RWPE1 (cell line): ENCODE measurements around the gene GOPC.

ENCODE experiments used
- CTCF ChIA-PET: fragments of 350-600 bp; sonication (Branson Sonifier 250); formaldehyde crosslinking; extraction: SDS; loops from one replicate; lab custom pipeline; 2021; lab: Yijun Ruan, JAX
- POLR2A ChIA-PET: fragments of 400-600 bp; formaldehyde crosslinking; extraction: SDS; loops from one replicate; lab custom pipeline; 2020; ENCODE audit warnings: antibody characterized with exemption; ENCODE audit not compliant: low non-redundant PET; lab: Yijun Ruan, JAX
- DNase-seq: peaks from one replicate; pipeline ENCODE4 v3.0.0; 2012; ENCODE audit warnings: low spot score
- H3K27ac ChIP-seq: fragments of 450-650 bp; 2 replicates; pipeline ENCODE4 v1.5.1; 2017
- TF ChIP-seq, protein P1 (sequence below): fragments of 450-650 bp; conservative IDR thresholded peaks from 2 replicates; pipeline ENCODE4 v1.5.1; 2017; ENCODE audit warnings: low read depth, mild to moderate bottlenecking

The GOPC gene

DNA sequence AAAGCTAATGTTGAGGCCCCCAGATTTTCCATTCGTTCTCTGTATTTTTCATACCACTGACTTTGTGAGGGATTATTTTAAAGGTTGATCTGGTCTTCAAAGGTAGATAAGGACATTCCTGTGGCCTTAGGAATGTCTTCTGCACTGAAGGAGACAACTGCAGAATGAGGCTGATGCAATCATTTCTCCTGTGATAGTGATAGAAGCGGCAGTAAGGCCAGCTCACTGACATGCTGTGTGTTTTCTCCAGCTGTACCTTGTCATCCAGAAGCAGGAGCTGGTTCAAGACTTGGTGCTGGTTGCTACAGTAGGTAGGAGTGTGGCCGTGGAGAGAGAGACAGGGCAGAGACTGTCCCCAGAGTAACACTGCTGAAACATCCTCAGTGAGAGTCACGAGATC, 66.0 kb downstream of the GOPC start:
- TF ChIP-seq, protein P1, sequence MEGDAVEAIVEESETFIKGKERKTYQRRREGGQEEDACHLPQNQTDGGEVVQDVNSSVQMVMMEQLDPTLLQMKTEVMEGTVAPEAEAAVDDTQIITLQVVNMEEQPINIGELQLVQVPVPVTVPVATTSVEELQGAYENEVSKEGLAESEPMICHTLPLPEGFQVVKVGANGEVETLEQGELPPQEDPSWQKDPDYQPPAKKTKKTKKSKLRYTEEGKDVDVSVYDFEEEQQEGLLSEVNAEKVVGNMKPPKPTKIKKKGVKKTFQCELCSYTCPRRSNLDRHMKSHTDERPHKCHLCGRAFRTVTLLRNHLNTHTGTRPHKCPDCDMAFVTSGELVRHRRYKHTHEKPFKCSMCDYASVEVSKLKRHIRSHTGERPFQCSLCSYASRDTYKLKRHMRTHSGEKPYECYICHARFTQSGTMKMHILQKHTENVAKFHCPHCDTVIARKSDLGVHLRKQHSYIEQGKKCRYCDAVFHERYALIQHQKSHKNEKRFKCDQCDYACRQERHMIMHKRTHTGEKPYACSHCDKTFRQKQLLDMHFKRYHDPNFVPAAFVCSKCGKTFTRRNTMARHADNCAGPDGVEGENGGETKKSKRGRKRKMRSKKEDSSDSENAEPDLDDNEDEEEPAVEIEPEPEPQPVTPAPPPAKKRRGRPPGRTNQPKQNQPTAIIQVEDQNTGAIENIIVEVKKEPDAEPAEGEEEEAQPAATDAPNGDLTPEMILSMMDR = no peak
- CTCF ChIA-PET = interaction anchor here (0.7 kb wide), 1 partner anchor 678 kb away, joined by 4 read pairs; no protein-coding TSS in a partner anchor
- H3K27ac ChIP-seq = no peak overlapping the region
- POLR2A ChIA-PET = no interaction called here
- no peak for DNase-seq

DNA sequence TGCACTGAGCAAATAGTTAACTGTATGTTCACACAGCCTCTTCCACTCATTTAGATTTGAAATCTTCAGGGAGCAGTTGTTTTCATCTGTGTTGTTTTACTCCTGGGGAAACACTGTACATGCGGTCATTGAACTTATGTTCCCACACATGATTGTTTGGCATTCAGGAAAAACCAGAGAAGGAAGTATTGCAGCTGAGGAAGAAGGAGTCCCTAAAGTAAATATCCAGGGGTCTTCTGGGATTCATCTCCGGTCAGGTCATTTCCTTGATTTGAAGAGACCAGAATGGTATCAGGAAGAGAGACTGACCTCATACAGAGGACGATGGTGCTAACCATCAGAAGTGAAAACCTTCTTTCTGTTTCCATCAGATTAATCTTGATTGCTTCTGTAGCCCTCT, 67.3 kb downstream of the GOPC start:
- ChIA-PET POLR2A (no interaction called here), CTCF (no interaction called here)
- H3K27ac ChIP-seq = no peak overlapping the region
- TF ChIP-seq, protein P1 = no peak
- DNase-seq = no peak

DNA sequence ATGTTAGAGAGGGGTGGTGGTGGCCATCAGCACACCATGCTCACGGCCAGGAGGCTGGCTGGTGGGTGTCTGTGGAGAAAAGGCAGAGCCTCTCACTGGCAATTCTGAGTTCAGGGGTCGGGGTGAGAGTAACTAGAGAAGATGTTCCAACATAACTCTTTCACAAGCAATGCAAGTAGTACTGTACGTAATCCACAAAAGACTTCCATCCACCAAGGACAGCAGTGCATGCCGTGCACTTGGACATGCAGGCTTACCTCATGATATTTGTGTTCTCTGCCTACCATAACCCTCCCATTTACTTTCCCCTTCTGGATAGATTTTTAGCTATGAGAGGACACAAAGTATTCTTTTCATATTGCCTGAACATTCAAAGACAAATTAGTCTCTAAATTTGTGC, 68.5 kb downstream of the GOPC start:
- TF ChIP-seq, protein P1 = no peak

DNA sequence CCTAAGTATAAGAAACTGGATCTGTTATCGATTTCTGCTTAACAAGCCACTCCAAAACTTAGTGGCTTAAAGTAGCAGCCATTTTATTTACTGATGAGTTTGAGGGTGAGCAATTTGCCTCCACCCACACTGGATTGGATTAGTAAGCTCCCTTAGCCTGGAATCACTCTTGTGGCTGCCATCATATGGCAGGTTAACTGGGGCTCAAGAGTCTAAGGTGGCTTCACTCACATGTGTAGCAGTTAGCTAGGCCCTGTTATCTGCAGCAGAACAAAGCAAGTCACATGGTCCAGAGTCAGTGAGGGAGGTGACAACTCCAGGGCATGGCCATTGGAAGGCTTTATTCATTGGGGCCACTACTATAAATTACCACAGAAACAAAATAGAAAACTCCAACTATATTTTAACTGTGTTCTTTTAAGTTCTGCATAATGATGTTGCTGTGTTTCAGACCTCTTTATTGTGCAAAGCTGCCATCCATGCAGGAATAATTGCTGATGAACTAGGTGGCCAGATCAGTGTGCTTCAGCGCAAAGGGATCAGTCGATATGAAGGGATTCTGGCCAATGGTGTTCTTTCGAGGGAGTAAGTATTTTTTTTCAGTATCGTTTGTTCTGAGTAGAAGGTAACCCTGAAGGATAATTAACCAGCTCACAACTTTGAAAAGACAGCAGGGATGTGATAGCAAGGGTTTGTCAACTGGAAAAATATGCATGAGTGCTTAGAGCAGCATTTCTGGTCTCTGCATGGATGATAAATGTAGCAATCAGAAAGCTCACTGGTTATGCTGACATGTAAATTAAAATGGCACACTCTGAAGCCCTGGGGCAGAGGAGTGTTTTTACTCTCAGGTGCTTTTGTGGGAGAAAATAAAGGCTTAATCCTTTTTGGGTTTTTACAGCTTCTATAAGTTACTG, 70.2 kb downstream of the GOPC start:
- CTCF ChIA-PET = interaction anchor here (0.5 to 1.3 kb wide), 2 partner anchors 16 to 23 kb away, joined by 3 read pairs; no protein-coding TSS in a partner anchor
- no peak for DNase-seq
- POLR2A ChIA-PET = no interaction called here
- no peak overlapping the region for H3K27ac ChIP-seq
- TF ChIP-seq, protein P1 = no peak

More for the DNA sequence above, 68.5 kb downstream of the GOPC start:
- no peak overlapping the region for H3K27ac ChIP-seq
- CTCF ChIA-PET = no interaction called here
- DNase-seq = no peak
- POLR2A ChIA-PET = no interaction called here

DNA sequence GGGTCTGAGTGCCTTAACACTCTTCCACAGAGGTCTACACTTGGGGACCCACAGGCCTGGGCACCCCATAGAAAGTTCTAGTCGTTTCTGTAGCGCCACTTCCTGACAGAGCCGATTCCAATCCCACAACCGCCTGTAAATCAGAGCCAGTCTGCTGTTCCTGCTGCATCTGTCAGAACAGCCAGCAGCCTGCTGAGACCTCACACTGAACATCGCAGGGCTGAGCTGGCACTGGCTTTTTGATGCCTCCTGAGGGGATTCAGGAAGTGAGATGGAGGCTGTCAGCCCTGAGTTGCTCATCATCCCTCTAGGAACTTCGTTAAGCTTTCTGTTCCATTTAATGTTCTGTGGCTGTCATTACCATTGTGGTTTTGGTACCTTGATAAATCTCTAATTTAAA, 71.0 kb downstream of the GOPC start:
- TF ChIP-seq, protein P1 = no peak
- CTCF ChIA-PET = interaction anchor here (1.3 kb wide), 1 partner anchor 15 kb away, joined by 3 read pairs; no protein-coding TSS in a partner anchor
- POLR2A ChIA-PET = no interaction called here
- peak overlapping the region; percentile 42; the same call in 1 of the 2 replicates for H3K27ac ChIP-seq
- DNase-seq = no peak

DNA sequence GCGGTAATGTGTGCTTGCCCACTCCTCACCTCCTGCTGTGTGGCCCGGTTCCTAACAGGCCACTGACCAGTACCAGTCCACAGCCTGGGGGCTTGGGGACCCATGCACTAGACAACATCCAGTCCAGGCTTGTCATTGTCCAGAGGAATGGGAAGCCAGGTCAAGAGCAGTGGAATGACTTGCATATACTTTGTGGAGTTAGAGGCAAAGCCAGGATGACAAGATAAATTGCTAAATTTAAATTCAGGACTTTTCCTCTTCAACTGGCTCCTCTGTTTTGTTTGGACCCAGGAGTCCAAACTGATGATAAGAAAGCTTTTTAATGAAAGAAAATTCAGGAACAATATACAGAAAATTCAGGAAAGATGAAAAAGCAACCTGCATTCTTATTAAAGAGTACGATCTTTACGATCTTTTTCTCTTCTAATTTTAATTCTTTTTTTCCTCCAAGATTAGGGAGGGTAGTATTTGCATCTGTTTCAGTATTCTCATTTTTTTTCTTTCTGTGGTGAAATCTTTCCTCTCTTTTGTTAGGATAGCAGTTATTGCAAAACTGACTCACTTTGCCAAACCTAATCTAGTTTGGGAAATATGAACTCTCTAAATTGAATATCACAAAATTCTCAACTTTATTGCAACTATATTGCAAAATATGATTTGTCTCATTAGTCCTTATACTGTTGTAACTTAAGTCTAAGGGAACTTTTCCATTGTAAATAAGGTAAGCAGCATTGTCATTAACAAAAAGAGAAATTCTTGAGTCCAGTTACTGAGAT, 71.7 kb downstream of the GOPC start:
- ChIA-PET CTCF (interaction anchor here (1.3 kb wide), 1 partner anchor 14 kb away, joined by 3 read pairs; no protein-coding TSS in a partner anchor), POLR2A (no interaction called here)
- DNase-seq = no peak
- H3K27ac ChIP-seq = peak overlapping the region; percentile 41
- TF ChIP-seq, protein P1 = no peak
